Stimulated activated CD4-positive, alpha-beta T cell treated with anti-CD3 and anti-CD28 coated beads, Interleukin-4, amount 100 ng/mL, for 1 hour (primary cell): ENCODE measurements around the gene GPATCH11.

Source experiments
- DNase-seq: peaks from one replicate; pipeline ENCODE4 v3.0.0-alpha.2; 2020

GPATCH11 gene

DNA sequence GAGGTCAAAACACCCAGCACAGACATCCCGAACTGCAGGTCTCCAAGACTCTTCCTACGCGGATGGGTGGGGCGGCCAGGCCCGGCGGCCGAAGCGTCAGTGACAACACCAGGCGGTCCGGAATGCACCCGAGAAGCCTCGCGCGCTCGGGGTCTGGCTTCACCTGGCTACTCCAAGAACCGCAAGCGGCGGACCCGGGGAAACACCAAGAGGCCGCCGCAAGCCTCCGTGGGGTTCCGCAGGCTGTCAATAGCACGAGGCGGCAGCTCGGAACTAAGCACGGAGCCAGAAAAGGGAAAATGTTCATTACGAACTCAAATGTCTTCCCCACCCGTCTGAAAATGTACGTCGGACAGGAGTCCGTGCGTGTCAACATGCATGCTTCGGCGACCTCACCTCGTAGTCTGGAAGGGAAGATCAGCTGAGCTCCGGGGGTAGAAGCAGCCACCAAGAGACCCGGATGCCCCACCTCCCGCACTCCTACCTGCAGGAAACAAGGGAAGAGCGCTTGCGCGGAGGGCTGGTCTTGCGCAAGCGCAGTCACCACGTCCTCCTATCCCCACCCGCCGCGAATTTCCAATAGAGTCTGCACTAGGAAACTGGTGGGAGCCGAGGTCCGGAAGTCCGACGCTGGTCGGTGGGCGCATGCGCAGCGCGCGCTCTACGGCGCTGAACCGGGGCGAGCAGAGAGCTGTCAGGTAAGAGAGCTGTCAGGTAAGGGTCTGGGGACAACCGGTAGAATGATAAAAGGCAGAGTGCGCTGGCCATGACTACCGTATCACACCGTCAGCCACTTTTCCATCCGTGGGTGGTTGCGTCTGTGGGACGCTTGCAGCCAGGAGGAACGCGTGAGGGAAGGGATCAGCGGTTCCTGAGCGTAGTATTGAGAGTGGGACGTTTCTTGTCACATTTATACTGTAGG lies at the start of gene GPATCH11, which contains the start of gene HEATR5B:
Gene GPATCH11, plus strand, starts transcription at position 646 of the 922 bp plus-strand sequence. CDS start 3,864 bp downstream, outside the sequence.
Gene HEATR5B, minus strand, starts transcription at position 500 of the 922 bp plus-strand sequence. CDS start 958 bp downstream, outside the sequence.
- DNase-seq, result peak; percentile 89

DNA sequence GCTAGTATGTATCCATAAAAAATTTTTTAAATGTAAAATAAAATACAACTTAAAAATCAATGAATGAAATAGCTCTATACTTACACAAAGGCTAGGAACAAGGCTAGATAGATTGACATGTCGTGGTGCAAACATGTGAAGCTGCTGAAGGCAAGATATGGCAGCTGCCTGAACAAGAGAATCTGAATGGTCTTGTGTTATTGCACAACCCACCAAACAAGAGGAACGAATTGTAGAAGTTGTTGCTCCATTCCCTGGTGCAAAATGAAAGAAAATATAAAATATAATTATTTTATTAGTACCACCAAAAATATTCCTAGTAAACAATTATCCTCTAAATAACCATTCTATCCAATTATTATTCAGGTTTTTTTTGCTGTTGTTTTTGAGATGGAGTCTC lies 46.5 kb upstream of the GPATCH11 start:
- no peak for DNase-seq

DNA sequence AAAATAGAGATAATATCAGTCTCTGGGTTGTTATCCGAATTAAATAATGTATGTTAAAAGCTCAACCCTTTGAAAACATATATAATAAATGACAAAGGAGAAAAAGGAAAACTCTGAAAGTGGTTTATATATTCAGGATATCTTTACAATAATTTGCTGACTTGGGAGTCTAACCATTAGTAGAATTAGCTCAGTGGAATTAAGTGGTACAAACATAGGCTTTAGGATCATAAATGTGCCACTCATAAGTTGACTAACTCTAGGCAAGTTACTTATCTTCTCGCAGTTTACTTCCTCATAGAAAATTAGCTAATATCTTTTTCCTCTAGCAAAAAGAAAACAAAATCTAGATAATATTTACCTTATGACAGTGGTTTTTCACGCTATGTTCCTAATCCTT lies 44.7 kb upstream of the GPATCH11 start:
- no peak for DNase-seq

DNA sequence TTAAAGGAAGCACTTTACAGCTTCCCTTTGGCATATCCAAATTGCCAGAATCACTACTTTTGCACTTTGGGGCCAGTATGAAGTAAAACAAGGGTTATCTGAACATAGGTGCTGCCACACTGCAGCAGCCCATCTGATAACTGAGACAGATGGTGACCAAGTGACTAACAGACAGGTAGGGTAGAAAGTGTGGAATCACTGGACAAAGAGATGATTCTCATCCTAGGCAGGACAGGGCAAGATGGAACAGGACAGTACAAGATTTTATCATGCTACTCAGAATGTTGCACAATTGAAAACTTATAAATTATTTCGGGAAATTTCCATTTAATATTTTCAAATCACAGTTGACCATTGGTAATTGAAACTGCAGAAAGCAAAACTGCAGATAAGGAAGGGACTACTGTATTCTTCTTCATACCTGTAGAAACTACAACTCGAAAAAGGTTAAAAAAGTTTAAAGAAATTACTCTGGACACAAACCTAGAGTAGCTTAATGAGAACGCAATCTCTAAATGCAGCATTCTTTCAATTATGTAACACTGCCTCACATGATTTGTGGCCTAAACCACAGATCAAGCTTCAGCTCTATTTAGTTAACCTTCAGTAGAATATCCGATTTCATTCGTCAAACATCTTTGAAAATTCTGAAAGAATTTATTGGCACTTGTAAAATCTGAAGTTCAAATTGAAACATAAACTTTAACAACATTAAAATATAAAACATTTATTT lies 31.6 kb upstream of the GPATCH11 start:
- DNase-seq, result no peak

DNA sequence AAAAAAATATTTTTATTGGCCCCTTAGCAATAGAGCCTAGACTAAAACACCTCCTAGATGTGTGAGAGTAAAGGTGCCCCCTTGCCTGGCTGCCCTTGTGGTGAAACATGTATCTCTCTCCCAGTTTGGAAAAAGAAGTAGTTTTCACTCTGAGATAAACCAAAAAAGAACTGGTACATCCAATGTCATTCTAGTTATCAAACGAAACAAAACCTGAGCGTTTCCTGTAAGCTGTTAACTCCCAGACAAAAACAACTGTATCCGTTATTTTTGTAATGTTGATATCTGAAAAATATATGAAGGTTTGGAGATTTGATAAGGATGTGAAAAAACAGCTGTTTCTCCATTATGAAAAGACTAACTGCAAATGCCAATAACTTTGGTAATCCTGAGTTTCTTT lies 24.5 kb upstream of the GPATCH11 start:
- no peak for DNase-seq

DNA sequence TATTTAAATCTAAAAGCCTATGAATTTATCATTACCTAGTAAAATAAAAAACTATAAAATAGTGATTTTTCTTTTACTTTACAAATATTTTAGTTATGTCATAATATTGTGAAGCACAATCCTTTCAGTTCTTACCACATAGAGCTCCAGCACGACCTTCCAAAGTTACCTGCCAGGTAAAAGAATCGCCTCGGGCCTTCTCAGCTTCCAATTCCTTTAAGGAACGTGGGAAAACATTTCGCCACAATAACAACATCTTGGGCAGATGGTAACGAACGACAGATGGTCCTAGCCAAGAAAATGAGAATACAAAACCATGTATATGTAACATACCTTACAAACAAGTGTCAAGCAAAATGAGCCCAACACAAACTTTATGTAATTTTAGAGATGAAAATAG lies 23.9 kb upstream of the GPATCH11 start:
- no peak for DNase-seq

DNA sequence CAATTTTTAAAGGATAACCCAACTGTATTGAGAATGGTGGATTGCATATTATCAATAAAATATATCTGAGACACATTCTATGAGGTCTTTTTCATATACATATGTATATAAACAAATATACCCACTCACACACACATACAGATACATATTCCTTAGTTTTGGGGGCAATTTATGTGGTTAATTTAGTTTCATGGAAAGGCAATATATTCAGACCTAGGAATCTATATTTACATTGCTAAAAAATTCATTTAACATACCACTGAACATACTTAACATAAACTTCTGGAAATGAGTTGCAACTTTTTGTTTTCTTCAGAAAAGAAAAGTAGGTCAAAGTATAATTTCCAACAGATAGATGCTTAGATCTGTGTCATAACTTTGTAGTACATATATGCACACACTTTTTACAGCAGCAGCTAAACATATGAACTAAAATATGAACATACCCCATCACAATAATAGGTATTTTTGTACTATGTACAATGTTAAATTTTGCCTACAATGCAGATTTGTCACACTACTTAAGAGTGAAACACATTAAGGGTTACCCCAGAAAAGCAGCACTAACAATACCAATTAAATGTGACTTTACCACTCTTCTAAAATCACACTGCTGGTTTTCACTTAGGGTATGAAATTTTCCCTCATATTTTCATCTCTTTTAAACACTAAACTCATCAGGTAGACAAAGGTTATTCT lies 23.2 kb upstream of the GPATCH11 start:
- DNase-seq, result no peak

DNA sequence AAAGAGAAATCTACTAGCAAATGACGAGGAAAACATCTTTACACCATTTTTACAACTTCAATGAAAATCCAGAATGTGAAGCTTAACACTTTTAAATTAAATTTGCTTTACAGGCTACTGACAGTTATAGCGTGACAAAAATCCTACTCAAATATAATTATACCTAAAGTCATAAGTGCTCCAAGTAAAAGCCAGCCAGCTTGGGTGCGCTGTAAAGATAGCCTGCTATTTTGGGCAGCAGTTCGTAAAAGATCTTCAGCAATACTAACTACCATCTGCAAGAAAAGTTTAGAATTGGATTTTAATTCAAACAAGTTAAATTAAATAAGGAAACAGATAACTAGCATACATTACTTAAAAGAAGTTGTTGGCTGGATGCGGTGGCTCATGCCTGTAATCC lies 22.5 kb upstream of the GPATCH11 start:
- DNase-seq, result no peak

DNA sequence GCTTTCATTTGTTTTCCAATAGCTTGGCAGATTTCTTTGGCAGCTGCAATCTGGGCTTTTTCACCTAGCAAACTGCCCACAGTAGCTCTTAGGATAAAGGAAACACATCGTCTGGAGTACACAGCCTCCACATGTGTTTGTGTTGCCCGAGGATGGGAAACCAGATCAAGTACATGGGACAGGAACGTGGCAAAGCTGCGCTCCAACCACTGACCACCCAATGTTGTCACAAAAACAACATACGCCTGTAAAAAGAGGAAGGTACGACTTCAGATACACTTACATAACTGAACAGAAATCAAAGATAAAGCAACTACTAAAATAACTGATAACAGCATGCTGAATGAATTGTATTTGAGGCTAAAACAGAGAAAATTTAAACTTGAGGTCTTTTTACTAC lies 15.6 kb upstream of the GPATCH11 start:
- DNase-seq, result no peak

DNA sequence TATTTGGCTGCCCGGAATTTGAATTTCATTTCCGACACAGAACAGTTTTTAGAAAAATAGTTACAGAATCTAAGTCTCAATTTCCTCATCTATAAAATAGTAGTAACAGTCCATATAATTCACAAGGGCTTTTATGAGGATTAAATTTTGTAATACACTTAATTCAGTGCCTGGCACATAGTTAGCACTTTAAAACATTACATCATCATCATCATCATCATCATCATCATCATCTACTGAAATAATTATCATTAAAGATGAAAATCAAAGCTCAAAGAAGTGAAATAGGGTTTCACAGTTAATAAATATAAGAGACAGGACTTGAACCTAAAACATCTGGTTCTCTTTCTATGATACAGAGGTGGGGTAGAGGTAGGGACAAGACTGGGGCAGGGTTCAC lies 13.4 kb upstream of the GPATCH11 start:
- no peak for DNase-seq

DNA sequence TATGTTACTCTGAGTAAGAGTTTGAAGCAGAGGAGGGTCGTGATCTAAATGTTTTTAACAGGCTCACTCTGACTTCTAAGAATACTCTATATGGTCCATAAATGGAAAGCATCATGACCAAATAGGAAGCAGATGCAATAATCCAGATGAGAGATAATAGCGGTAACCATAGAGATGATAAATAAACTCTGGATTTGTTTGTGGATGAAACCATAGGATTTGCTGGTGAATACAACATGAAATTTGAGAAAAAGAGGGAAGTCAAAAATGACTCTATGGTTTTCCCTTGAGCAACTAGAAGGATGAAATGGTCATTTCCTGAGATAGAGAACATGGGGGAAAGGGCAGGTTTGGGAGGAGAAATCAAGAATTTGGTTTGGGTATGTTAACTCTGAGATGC lies 4.1 kb upstream of the GPATCH11 start:
- no peak for DNase-seq

DNA sequence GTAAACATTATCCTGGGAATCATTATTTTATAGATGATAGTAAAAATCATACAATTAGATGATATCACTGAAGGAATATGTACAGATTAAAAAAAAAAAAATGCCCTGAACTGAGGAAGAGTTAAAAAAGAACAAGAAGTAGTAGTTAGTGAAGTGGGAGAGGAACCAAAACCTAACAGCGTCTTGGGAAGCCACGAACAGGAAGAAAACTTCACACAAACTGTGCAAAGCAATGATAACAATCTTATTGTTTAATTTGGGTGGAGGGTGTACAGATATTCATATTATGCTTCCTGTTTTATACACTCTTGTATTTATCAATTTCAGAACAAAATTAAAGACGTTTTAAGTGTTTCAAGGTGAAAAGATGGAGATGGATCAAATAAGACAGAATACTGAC lies 3.6 kb upstream of the GPATCH11 start:
- DNase-seq, result no peak

DNA sequence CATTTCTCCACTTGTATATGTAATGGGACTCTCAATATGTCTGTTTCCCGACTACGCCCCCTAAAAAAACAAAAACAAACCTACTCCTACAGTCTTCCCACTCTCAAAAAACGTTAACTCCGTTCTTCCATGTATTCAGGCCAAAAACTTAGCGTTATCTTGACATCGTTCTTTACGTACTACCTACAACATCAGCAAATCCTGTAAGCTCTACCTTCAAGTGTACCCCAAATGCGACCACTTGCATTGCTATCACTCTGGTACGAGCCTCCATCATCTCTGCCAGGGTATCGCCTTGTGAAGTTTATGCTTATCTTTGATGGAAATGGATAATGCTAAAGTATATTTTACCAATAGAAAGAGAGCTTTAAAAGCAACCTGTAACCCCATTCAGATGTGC lies 479 bp downstream of the GPATCH11 start:
- DNase-seq, result no peak

DNA sequence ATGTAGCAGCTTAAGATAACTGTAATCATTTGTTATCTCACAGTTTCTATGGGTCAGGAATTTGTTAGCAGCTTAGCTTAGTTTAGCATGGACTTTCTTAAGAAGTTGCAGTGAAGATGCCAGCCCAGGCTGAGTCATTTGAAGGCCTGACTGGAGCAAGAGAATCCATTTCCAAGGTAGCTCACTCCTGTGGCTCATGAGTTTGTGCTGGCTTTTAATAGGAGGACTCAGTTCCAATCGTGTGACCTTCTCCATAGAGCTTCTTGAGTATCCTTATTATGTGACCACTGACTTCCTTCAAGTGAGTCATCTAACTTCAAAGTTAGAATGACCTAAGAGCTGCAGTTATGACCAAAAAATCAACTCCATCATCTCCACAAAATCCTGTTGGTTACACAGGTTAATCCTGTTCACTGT lies 1.4 kb downstream of the GPATCH11 start:
- no peak for DNase-seq

DNA sequence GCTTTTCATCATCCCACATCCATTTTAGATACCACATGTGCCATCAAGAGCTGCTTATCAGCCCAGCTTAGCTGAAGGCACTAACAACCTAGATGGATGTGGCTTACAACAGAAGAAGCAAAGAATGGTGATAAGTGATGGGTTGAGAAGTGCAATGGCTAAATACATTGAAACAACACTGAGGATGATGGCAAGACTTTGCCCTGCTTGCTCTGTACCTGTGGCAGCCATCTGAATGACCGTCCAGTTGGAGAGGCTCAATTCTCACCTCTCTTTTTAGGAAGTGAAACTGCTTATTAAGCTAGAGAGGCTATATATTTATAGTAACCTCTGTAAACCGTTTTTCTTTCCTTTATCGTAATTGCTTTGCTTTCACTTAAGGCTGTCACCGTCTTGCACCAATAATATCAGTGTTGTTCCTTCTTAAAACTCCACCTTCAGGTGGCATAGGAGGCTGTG lies 5.7 kb downstream of the GPATCH11 start:
- no peak for DNase-seq

DNA sequence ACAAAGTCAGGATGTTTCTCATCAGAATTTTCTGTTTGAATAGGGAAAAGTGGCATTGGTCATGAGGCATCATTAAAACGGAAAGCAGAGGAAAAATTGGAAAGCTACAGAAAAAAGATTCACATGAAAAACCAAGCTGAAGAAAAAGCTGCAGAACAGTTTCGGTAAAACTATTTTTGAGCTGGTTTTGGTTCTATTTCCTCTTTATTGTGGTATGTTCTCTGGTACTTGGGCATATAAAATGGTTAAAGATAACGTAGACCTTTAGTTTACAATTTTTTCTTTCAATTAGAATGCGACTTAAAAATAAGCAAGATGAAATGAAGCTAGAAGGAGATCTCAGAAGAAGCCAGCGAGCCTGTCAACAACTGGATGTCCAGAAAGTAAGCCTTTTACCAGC lies 7.6 kb downstream of the GPATCH11 start:
- DNase-seq, result no peak

DNA sequence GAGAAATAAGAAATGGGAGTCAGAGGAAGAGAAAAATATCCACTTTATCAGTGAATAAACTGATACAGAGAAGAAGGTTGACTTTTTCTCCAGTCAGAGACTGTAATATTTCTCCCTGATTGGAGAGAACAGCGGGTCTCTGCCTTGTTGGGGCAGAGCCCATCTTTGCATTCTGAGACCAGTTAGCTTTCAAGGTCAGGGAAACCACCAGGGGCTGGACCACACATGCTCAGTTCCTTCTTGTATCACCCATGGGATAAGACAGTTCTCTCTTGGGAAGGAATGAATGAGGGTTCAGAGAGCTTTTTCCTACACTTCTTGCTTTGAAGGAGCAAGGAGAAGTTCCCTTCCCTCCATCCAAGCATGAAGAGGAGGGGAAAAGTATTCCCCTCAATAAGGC lies 12.2 kb downstream of the GPATCH11 start:
- no peak for DNase-seq

DNA sequence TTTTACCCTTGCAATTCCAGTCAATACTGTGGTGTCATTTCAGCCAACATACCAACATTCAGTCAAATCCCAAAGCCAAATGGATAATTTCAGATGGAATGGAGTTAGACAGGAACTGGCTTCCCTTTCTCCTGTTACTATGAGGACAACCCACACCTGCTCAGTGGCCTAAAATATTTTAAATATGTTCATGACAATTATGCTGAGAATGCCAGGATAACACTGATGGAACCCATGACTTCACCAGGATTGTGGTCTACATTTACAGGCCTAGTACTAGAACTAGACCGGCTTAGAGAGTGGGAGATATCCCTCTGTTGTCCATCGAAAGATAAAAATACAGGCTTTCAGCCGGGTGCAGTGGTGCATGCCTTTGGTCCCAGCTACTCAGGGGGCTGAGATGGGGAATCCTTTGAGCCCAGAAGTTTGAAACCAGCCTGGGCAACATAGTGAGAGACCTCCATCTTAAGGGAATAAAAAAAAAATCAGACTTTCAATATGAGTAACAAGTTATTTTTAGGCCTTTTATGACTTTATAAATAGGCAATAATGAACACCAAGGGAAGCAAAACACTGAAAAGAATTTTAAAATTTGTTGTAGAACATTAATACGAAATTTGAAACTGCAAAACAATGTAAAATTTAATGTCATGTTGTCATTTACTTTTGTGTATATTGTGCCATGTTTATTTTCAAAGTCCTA lies 14.2 kb downstream of the GPATCH11 start:
- DNase-seq, result no peak

DNA sequence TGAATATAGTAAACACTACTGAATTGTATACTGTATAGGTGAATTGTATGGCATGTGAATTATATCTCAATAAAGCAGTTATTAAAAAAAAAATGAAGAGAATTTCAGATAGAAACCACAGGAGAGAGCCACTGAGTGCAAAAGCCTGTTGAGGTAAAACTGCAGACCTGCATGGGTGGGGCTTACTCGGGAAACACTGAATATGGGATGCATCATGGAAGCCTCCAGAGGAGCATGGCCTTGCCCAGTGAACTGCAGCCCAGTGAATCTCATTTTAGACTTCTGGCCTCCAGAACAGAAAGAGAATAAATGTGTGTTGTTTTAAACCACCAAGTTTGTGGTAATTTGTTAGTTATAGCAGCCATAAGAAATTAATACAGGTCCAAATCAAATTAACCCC lies 15.7 kb downstream of the GPATCH11 start:
- DNase-seq, result no peak

DNA sequence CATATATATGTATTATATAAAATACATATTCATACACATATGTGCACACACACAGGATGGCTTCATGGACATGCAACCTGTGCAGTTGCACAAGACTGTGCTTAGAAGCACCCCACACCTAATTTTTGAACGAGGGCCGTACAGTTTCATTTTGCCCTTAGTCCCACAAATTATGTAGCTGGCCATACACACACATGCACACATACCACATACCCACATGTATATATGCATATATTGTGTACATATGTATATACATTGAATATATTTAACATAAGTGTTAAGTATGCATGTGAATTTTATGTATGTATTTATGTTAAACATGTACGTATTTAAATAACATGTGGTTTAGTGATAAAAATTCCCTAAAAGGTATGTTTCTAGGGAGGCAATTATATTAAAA lies 18.3 kb downstream of the GPATCH11 start:
- no peak for DNase-seq

DNA sequence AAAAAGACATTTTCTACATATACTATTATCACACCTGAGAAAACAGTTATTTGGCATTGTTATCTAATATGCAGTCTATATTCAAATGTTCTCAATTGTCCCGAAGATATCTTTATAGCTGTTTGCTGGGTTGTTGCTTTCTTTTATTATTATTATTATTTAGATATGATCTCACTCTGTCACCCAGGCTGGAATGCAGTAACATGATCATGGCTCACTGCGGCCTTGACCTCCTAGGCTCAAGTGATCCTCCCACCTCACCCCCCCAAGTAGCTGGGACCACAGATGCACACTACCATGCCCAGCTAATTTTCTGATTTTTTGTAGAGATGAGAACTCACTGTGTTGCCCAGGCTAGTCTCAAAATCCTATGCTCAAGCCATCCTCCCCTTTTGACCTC lies 19.9 kb downstream of the GPATCH11 start:
- no peak for DNase-seq

DNA sequence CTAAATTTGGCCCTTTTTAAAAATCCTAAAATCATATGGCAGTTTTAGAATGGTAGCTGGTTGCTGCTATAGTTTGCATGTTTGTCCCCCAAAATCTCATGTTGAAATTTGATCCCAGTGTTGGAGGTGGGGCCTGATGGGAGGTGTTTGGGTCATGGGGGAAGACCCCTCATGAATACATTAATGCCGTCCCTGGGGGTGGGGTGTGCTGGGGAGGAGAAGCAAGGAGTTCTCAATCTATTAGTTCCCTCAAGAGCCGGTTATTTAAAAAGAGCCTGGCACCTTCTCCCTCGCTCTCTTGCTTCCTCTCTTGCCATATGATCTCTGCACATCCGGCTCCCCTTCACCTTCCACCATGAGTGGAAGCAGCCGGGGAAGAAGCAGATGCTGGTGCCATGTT lies 20.8 kb downstream of the GPATCH11 start:
- DNase-seq, result no peak

DNA sequence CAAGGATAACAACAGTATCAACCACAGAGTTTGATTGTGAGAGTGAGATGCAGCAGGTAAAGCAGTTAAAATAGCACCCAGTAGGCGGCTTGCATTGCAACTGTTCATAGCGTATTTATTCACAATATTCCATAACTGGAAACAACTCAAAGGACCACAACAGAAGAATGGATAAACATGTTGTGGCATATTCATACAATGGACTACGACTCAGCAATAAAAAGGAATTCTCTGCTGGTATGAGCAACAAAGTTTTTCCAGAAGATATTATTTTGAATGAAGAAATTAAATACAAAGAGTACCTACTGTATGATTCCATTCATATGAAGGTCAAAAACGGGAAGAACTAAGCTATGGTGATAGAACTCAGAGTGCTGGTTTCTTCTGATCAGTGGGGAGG lies 25.2 kb downstream of the GPATCH11 start:
- DNase-seq, result no peak
